GM19452 (cell line): ENCODE results near the gene WDR37.

ENCODE experiments used
- ATAC-seq: cut with Tn5 transposase; IDR thresholded peaks from one replicate; pipeline ENCODE4 v1.9.1; 2021; ENCODE audit not compliant: unreplicated experiment

The WDR37 gene

GRCh38 chr10:1162481-1163203 is 106.5 kb downstream of the WDR37 start:
- no peak for ATAC-seq

DNA sequence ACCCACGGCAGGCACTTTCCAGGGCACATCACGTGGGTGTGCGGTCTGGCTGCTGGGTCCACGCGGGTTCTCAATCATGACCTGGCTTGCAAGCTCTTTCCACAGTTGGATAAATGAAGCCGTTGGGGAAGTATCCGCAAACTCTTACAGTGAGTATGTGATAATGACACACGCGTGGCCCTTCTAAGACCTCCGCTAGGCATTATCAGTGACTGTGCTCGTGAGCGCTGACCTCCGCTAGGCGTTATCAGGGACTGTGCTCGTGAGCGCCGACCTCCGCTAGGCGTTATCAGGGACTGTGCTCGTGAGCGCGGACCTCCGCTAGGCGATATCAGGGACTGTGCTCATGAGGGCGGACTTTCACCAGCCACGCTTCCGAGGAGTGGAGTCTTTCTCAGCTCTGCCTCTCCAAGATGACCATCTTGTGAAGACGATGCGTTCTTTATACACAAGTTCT is 107.0 kb downstream of the WDR37 start:
- ATAC-seq = no peak

DNA sequence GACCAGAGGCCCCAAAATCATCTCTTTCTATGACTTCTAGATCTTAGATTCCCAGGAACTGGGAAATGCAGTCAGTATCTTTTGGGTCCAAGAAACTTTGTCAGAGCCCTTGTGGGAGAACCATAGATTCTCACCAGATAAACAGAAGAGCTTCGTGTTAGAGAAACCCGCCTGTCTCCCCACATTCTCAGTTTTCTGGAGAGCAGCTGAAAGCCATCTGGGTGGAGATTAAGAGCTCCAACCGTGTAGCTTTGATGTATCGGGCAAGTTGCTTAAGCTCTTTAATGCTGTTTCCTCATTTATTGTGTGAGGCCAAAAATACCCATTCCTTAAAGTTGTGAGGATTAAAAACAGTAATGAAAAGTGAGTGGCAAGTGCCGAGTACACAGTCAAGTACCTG is 107.6 kb downstream of the WDR37 start:
- no peak for ATAC-seq

DNA sequence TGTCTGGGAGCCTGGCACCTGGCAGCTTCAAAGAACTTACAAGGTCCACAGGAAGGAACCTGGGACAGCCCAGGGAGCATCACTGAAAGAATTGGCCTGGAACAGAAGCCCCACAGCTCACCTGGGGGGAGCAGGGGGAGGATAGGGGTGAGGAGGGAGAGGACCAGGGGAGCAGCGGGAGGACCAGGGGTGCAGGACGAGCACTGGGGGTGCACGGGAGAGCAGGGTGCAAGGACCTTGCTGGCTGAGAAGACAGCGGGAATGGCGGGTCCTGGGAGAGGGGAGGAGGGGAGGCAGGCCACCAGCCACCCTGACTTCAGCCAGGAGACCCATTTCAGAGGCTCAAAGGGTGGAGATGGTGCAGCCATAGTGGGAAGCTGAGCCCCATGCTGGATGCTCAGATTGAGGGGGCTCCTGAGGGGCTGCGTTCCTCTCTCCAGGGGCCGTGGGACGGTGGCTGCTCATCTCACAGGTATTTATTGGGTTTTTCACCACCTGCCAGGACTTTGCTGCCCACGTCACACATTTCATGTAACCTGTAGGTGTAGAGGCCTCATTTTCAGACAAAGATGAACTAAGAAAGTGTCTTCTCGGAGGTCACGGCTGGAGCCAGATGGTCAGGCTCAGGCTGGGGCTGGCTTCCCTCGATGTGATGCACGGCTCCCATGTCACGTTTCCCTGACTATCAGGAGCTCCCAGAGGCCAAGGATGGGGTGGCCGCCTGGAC is 110.1 kb downstream of the WDR37 start:
- ATAC-seq = no peak

- ATAC-seq = no peak
Observed at GRCh38 chr10:1166828-1167275, 110.7 kb downstream of the WDR37 start.

GRCh38 chr10:1168763-1169162 is 112.6 kb downstream of the WDR37 start:
- ATAC-seq = no peak

GRCh38 chr10:1169186-1169885 is 113.2 kb downstream of the WDR37 start:
- ATAC-seq = no peak

GRCh38 chr10:1169981-1170866 is 114.0 kb downstream of the WDR37 start:
- ATAC-seq = no peak

GRCh38 chr10:1170867-1171180 is 114.6 kb downstream of the WDR37 start:
- ATAC-seq = no peak

GRCh38 chr10:1171182-1171581 is 115.0 kb downstream of the WDR37 start:
- ATAC-seq = no peak

DNA sequence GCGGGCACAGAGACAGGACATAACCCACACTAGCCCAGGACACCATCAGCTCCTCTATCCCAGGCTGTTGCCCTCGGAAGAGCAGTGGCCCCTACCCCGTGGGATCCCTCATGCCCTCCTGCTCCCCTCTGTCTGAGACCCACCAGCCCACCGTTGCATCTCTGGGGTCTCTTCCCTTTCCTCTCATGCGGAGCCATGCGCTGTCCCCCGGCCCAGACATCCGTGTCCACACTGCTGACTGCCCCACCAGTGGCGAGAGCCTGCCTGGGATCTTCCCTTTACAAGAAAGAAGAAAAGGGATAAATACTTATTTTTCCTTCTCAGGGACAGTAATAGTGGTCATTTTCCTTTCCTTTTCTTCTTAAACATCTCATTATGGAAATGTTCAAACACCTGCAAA is 115.4 kb downstream of the WDR37 start:
- no peak for ATAC-seq

DNA sequence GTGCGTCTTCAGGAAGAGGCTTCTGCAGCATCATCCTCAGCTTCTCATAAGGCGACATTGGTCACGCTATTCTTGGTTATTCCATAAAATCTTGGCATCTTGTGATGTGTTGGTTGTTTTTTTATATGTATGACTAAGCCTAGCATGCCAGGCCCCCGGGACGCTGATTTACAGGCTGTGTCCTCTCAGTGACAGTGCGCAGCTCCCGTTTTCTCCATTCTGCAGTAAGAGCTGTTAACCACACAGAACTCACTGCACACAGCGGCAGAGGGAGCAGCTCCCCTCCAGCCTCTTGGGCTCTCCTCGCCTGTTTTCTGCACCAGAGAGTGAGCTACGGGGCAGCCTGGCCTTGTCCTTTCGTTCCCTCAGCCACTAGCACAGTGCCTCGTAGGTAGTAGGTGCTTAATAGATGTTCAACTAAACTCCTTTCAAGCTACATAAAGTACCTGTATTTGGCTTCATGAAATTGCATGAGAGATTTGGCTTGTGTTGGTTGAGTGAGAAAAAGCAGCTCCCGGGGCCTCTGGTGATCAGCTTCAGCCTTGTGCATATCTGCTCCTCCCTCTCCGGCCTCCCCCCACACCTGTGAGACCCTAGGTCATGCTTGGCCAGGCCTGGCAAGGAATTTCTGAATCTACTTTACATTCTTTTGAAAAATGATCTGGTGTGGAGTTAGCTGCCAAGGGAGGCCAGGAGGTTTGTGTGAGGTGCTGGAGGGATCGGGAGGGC is 116.2 kb downstream of the WDR37 start:
- ATAC-seq = no peak

GRCh38 chr10:1173091-1173490 is 116.9 kb downstream of the WDR37 start:
- no peak for ATAC-seq

GRCh38 chr10:1174022-1174421 is 117.8 kb downstream of the WDR37 start:
- ATAC-seq = no peak

GRCh38 chr10:1175956-1176565 is 119.9 kb downstream of the WDR37 start:
- ATAC-seq = no peak

- no peak for ATAC-seq
Observed at GRCh38 chr10:1177936-1178335, 121.8 kb downstream of the WDR37 start.

- no peak for ATAC-seq
Observed at GRCh38 chr10:1178506-1178905, 122.3 kb downstream of the WDR37 start.

GRCh38 chr10:1179346-1180070 is 123.3 kb downstream of the WDR37 start:
- ATAC-seq = no peak

- no peak for ATAC-seq
Observed at GRCh38 chr10:1180071-1180730, 124.0 kb downstream of the WDR37 start.
